CD4-positive, alpha-beta T cell treated with Interleukin-1 beta for 1 hour (primary cell): ENCODE data around the gene SLC1A7.
"Not testable (repeated sequence)": the region's sequence is repeated elsewhere in the genome, so short reads cannot be mapped to it uniquely, and the experiment has no call there.

Experiments used
- DNase-seq, 2 donors: peaks; one replicate each; pipeline ENCODE4 v3.0.0-alpha.2; 2020 to 2022

The SLC1A7 gene

DNA sequence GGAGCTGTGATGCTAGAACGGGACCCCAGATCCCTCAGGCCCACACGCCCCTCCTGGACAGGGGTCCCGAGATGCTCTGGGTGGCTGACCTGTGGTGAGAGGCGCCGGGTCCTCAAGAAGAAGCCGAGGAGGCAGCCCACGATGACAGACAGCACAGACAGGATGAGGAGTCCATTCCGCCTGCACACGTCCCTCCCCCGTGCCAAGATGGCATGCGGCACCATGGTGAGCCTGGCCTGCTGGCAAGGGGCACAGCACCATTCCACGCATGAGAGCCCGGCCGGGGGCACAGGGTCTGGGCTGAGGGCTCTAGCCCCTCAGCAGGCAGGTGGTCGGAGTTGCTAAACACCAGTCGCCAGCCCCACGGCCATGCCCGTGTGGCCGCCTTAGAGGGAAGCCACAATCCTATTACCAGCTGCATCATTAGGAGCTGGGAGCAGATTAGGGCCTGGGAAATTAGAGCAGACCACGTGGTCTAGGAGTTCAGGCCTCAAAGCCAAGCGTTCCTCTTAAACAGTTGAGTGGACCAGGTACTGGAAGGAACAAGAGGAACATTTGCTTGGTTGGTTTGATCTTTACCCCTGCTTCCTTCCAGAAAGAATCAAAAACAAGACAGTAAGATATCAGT is at the start of gene SLC1A7:
Gene SLC1A7 (minus strand): TSS at position 413 of the 628 bp plus-strand sequence. CDS start 189 bp downstream, at position 224.
- DNase-seq, result no peak

DNA sequence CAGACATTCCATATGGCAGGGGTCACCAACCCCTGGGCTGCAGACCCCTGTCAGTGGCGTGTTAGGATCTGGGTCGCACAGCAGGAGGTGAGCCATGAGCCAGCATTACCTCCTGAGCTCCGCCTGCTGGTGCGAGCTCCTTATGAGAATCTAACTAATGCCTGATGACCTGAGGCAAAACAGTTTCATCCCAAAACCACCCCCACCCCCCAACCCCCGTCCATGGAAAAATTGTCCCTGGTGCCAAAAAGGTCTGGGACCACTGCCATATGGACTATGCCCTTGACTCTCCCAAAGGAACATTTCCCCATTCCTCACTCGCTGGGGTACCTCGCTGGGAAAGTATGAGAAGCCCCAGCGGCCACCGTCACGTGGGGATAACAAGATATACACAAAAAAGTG is 47.8 kb upstream of the SLC1A7 start:
- DNase-seq, result no peak

DNA sequence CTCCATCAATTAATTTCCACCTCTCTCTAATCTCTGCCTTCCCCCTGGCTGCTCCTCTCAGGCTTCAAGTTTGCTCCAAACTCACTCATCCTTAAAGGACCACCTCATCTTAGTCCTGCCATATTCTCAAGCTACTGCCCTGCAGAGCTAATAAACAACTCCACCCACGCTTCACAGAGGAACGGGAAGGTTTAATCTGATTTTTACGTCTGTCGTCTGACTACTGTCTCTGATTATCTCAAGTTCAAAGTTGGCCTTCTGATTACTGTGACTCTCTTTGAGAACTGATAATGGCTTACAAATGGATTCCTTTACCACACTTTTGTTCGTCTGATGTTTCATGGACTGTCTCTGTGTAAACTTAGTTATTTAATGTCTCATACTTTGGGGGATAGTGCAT is 46.6 kb upstream of the SLC1A7 start:
- no peak for DNase-seq

DNA sequence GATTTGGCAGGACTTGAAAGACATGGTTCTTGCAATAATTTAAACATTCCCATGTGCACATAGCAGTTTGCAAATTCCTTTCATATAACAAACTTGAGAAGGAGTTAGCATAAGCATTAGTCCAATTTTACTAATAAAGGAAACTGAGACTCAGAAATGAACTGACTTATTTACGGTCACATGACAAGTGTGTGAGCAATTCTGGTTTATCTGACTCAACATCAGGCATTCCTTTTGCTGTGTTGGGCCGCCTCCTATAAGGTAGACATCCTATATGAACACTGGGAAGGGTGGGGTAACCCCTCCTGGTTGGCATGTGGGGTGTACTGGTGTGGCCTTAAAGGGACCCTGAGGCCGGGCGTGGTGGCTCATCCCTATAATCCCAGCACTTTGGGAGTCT is 45.7 kb upstream of the SLC1A7 start:
- no peak for DNase-seq

DNA sequence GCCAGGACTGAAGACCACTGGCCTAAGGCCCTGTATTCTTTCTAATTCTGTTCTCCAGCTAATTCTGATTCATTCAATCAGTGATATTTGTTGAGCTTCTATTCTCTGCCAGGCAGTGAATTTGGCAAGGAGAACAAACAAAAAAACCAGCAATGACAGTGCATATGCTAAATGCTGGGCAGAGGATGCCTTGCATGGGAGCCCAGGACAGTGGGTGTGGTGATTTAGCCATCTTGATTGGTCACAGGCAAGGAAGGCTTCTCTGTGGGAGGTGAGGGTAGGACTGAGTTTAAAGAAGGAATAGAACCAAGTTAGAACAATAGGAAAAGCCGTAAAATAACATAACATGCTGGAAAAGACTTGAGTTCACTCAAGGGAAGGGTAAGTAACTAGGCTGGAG is 45.0 kb upstream of the SLC1A7 start:
- no peak for DNase-seq

DNA sequence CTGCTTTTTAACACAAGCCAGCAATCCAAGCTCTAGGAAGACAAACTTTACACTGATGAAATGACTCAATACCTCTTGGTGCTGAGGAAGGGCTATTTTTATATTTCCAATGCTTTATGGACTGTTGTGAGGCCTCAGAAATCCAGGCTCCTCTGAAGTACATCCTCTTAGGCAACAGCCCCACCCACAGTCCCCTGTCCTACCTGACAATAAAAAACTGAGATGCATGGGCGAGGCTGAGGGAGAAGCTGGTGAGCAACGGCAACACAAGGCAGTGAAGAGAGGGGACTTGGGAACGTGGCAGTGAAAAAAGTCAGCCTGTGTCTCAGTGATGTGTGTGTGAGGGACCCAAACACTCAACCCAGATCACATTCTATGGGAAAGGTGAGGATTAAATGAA is 44.1 kb upstream of the SLC1A7 start:
- no peak for DNase-seq

DNA sequence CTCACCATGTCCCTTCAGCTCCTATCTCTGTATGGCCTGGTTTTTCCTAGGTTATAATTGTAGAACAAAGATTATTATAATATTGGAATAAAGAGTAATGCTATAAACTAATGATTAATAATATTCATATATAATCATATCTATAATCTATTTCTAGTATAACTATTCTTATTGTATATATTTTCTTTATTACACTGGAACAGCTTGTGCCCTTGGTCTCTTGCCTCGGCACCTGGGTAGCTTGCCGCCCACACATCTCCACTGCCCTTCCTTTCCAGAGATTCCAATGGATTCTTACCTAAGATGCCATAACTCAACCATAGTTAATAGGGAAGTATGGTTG is 43.5 kb upstream of the SLC1A7 start:
- not testable (repeated sequence) for DNase-seq

GRCh38 chr1:53183095-53183990 is 40.9 kb upstream of the SLC1A7 start:
- DNase-seq, result no peak

- DNase-seq, result no peak
Measured at GRCh38 chr1:53182716-53183094, 40.3 kb upstream of the SLC1A7 start.

DNA sequence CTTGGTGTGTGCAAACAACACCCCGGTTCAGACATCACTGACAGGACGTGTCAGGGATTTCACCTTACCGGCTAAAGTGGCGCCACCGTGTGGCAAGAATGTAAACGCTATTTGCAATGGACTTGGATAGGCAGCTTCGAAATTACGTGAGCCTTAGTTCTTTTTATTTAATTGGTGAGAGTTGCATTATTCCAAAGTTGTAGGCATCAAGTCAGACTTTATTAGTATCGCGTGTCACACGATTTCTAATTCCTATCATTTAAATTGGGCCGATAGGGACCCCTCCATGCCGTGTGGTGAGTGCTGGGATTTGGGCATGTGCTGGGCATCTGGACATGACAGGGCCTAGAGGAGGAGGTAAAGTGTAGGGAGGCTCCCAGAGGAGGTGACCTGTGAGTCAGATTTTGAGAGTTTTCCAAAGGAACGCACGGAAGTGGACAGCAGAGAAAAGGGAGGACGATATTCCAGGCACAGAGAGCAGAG is 39.7 kb upstream of the SLC1A7 start:
- DNase-seq, result peak; percentile 78 to 79

- DNase-seq, result no peak
Measured at GRCh38 chr1:53180951-53181350, 38.5 kb upstream of the SLC1A7 start.

DNA sequence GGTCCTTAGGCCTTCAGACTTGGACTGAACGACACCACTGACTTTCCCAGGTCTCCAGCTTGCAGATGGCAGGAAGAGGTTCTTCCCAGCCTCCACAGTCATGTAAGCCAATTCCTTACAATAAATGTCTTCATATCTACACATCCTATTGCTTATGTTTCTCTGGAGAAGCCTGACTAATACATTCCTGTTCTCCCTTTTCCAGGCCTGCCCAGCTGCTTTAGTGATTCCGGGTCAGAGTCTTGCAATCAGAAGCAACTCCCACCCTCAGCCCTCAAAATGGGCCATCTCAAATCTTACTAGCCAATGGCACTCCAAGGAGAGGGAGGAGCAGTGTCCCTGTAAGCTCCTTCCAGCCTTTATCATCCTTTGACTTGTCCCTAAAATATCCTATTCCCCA is 37.8 kb upstream of the SLC1A7 start:
- DNase-seq, result no peak

- DNase-seq, result no peak
Measured at GRCh38 chr1:53176452-53177208, 34.2 kb upstream of the SLC1A7 start.

DNA sequence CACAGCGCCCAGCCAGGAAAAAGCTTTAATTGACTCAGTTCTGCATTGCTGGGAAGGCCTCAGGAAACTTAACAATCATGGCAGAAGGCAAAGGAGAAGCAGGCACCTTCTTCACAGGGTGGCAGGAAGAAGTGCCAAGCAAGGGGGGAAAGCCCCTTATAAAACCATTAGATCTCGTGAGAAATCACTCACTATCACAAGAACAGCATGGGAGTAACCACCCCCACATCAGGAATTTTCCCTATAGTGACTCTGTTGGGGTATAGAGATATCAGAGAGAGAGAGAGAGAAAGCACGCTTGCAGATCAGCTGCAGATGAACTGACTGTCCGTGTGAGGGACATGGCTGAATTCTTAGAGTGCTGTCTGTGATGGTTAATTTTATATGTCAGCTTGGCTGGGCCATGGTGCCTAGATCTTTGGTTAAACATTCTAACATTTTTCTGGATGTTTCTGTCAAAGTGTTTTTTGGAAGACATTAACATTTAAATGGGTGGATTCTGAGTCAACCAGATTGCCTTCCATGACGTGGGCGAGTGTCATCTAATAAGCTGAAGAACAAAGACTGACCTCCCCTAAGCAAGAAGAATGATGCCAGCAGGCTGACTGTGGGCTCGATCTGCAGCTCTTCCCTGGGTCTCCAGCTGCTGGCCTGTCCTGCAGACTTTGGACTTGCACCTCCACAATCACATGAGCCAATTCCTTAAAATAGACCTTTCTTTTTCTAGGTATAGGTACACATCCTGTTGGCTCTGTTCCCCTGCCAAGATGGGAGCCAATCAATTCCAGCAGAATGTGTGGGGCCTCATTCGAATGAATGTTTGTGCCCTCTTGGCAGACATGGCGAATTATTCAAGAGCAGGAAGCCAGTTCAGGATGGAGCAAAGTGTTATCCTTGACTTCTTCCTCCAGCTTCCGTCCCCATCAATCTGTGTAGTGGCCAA is 32.8 kb upstream of the SLC1A7 start:
- no peak for DNase-seq

DNA sequence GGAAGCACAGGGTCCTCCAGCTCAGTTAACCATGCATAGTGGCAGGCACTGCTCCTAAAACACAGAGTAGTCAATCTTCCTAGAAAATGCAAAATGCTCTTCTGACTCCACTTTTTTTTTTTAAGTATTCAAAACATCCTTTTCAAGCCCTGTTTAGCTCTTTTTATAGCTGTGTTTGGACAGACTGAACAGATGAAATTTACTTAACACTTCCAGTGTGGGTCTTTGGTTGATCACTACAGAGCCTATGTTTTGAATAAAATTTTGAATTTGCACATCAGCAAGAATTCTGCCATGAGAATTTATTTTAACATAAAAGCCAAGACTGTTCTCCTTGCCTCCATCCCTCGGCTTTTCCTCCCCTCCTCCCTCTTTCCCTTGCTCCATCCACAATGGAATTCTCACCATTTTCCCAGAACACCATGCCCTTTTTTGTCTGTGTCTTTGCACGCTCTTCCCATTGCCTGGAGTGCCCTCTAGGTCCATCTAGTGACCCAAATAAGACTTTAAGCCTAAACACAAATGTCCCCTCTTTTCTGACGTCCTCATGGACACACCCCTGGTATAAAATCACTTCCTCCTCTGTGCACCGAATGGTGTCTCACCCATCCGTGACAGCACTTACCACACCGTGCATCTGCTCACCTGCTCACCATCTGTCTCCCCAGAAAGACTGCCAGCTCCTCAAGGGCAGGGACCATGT is 30.1 kb upstream of the SLC1A7 start:
- peak; percentile 13 to 30 for DNase-seq

GRCh38 chr1:53166912-53167311 is 24.5 kb upstream of the SLC1A7 start:
- no peak for DNase-seq

DNA sequence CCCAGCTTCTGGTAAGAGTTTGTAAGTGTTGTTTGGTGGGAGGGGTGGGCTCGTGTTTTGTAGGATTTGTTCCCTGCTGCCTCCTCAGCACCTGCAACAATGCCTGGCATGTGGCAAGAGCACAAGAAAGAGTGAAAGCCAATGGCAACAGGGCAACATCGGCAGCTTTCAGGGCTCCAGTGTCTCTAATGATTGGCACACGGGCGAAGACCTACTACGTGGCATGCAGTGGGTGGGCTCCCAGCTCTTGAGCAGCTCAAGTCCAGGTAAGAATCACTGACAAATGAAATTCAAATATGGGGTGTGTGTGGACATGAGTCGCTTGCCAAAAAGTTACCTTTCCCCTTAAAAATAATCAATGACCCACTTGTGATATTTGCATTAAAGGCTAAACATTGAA is 23.9 kb upstream of the SLC1A7 start:
- DNase-seq, result no peak

DNA sequence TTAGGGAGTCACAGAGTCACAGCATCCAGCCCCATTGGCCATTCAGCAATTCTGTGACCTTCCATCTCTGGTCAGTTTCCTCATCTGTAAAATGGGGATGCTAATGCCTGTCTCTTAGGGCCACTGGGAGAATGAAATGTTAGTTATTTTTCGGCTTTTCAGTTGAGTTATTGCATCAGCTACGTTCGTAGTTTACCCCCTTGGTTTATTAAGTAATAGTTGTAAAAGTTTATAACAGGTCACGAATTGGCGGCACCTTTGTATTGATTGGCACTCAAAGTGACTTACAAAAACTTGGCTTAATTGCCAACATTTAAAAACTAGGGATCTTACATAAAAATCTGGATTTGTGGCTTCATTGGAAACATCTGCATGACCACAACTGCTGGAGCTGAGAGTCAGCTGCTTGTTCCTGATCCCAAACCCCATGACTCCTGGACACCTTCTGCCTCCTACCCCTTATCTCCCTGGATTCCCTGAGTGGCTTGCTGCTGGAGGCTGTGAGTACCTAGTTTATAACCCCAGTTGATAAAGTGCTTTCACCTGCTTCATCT is 23.0 kb upstream of the SLC1A7 start:
- no peak for DNase-seq

GRCh38 chr1:53163291-53163768 is 20.9 kb upstream of the SLC1A7 start:
- DNase-seq, result no peak

GRCh38 chr1:53162621-53163020 is 20.2 kb upstream of the SLC1A7 start:
- no peak for DNase-seq

DNA sequence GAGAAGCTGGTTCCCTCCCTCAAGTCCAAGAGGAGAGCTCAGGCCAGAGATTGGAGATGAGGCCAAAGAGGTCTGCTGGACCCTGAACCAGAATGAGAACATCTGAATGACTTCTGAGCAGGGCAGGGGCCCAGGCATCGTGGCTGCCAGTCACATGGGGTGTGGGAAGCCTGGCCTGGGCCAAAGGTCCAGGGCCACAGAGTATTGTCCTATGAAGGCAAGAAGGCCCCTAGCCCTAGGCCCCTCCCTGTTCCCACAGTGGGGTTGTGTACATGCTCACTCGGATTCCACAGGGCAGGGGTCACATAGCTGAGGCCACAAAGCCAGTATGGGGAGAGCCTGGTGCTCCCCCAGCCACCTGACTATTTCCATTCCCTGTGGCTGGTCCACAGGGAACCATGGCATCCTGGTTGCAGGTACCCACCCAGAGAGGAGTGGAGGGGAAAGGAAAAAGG is 18.5 kb upstream of the SLC1A7 start:
- no peak for DNase-seq
